Adipose tissue (tissue), 3 donors: ENCODE data around the gene NFAM1. TPM values are rescaled to one million over a fixed set of nuclear protein-coding genes. Genes with fewer than 3 reads are reported as not detected.

Experiments
- H3K27ac ChIP-seq: one replicate; pipeline ENCODE4 v1.5.1; 2013; ENCODE audit warnings: low read depth, low read length
- WGBS, 3 donors: extraction: QIAGEN DNeasy Blood & Tissue Kit; methylation state at CpG; one replicate each; pipeline ENCODE4 v1.1.7; 2013; 5-methylcytosine and 5-hydroxymethylcytosine counted together
- polyA plus RNA-seq, 3 donors: library from polyadenylated mRNA; stranded (reverse); fragments of 200-250 nt; gene quantifications; one replicate each; pipeline ENCODE4 v1.2.3, GENCODE V29; 2013
- donor health status: healthy with polysubstance abuse.
- donor health status: Bipolar disorder and iron deficiency.
- donor health status: healthy.

The NFAM1 gene
- polyA plus RNA-seq, 3 donors: 0.32 to 4.4 (median 3.8) TPM

- 53 to 64% (median 55%) methylated on average over 10 of the region's 10 CpGs for WGBS, 3 donors
- no peak overlapping the region for H3K27ac ChIP-seq
Observed at GRCh38 chr22:42353883-42354727, 78.1 kb downstream of the NFAM1 start.

GRCh38 chr22:42350373-42350772, 81.8 kb downstream of the NFAM1 start:
- no peak overlapping the region for H3K27ac ChIP-seq
- WGBS, 3 donors: 92 to 99% (median 97%) methylated on average over 4 of the region's 4 CpGs

- whole genome bisulfite sequencing, 3 donors: 70 to 72% (median 71%) methylated on average over 27 of the region's 27 CpGs
- no peak overlapping the region for H3K27ac ChIP-seq
Observed at GRCh38 chr22:42347281-42347824, 84.8 kb downstream of the NFAM1 start.

GRCh38 chr22:42346722-42347121, 85.5 kb downstream of the NFAM1 start:
- no peak overlapping the region for H3K27ac ChIP-seq
- 79 to 83% (median 80%) methylated on average over 8 of the region's 8 CpGs for WGBS, 3 donors

GRCh38 chr22:42345458-42345857, 86.7 kb downstream of the NFAM1 start:
- WGBS, 3 donors: 67 to 88% (median 84%) methylated on average over 4 of the region's 4 CpGs
- H3K27ac ChIP-seq: no peak overlapping the region

GRCh38 chr22:42344361-42344905, 87.8 kb downstream of the NFAM1 start:
- WGBS, 3 donors: 45 to 62% (median 45%) methylated on average over 27 to 31 of the region's 31 CpGs
- H3K27ac ChIP-seq: no peak overlapping the region

GRCh38 chr22:42343531-42344081, 88.6 kb downstream of the NFAM1 start:
- WGBS, 3 donors: 0 to 1% (median 1%) methylated on average over 29 to 75 of the region's 97 CpGs
- no peak overlapping the region for H3K27ac ChIP-seq

- H3K27ac ChIP-seq: no peak overlapping the region
- 23 to 25% (median 24%) methylated on average over 18 to 21 of the region's 22 CpGs for WGBS, 3 donors
Observed at GRCh38 chr22:42343121-42343454, 89.1 kb downstream of the NFAM1 start.

GRCh38 chr22:42342426-42343120, 89.6 kb downstream of the NFAM1 start:
- H3K27ac ChIP-seq: no peak overlapping the region
- WGBS, 3 donors: 80 to 85% (median 84%) methylated on average over 11 of the region's 11 CpGs

GRCh38 chr22:42341779-42342178, 90.4 kb downstream of the NFAM1 start:
- H3K27ac ChIP-seq: no peak overlapping the region
- 93 to 99% (median 94%) methylated on average over 4 of the region's 4 CpGs for WGBS, 3 donors

GRCh38 chr22:42340829-42341383, 91.3 kb downstream of the NFAM1 start:
- WGBS, 3 donors: 14 to 33% (median 17%) methylated on average over 21 to 26 of the region's 26 CpGs
- no peak overlapping the region for H3K27ac ChIP-seq

- no peak overlapping the region for H3K27ac ChIP-seq
- 95 to 100% (median 96%) methylated on average over 3 of the region's 3 CpGs for WGBS, 3 donors
Observed at GRCh38 chr22:42340150-42340549, 92.1 kb downstream of the NFAM1 start.

GRCh38 chr22:42338479-42338878, 93.7 kb downstream of the NFAM1 start:
- WGBS, 3 donors: 80 to 84% (median 81%) methylated on average over 19 to 21 of the region's 21 CpGs
- no peak overlapping the region for H3K27ac ChIP-seq

GRCh38 chr22:42337356-42337755, 94.8 kb downstream of the NFAM1 start:
- H3K27ac ChIP-seq: no peak overlapping the region

- no peak overlapping the region for H3K27ac ChIP-seq
- 87 to 94% (median 89%) methylated on average over 11 of the region's 11 CpGs for WGBS, 3 donors
Observed at GRCh38 chr22:42336527-42337227, 95.5 kb downstream of the NFAM1 start.

GRCh38 chr22:42335839-42336378, 96.3 kb downstream of the NFAM1 start:
- no peak overlapping the region for H3K27ac ChIP-seq
- WGBS, 3 donors: 65 to 76% (median 73%) methylated on average over 11 of the region's 11 CpGs

GRCh38 chr22:42334875-42335512, 97.2 kb downstream of the NFAM1 start:
- 77 to 78% (median 77%) methylated on average over 11 of the region's 11 CpGs for WGBS, 3 donors
- H3K27ac ChIP-seq: no peak overlapping the region
